ENCODE measurements around the gene PRKCB.
A peak's percentile ranks its signal among the peaks of the same experiment; 100 is the strongest.

Gene PRKCB

DNA sequence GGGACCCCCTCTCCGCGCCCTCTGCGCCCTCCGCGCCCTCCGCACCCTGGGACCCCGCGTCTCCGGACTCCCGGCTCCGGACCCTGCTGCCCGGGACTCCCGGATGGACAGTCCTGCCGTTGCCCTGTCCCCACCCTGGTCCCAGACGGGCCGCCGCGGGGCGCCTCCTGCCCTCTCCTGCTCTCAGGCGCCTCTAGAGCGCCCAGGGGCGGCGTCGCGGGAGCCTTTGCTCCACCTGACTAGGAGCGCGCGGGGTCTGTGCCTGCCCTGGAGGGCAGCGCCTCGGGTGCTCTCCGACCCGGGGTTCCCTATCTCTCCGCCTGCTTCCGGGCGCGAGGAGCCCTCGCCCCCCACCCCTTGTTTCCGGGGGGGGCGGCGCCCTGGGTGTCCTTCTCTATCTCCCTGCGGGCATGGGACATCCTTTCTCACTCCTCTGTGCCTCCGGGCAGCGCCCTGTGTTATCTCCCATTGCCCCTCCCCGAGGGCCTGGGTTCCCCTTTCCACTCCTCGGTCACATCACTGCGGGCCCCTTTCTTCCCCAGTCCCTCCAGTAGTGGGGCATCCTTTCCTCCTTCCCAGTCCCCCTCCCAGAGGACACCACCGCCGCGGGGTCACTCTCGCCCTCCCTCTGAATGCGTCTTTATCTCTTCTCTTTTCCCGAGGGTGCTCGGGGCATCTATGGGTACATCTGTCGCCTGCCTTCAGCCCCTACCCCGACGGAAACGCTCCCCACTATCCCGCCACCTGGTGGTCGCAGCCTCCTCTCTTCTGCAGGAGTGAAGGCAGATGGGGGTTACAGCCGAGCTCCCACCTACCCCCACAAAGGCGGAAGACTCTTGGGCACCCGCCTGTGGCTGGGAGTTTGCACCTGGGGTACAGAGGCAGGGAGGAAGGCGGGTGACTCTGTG is 875 bp downstream of the PRKCB start:
- peak; percentile 27 to 36 for ATAC-seq

DNA sequence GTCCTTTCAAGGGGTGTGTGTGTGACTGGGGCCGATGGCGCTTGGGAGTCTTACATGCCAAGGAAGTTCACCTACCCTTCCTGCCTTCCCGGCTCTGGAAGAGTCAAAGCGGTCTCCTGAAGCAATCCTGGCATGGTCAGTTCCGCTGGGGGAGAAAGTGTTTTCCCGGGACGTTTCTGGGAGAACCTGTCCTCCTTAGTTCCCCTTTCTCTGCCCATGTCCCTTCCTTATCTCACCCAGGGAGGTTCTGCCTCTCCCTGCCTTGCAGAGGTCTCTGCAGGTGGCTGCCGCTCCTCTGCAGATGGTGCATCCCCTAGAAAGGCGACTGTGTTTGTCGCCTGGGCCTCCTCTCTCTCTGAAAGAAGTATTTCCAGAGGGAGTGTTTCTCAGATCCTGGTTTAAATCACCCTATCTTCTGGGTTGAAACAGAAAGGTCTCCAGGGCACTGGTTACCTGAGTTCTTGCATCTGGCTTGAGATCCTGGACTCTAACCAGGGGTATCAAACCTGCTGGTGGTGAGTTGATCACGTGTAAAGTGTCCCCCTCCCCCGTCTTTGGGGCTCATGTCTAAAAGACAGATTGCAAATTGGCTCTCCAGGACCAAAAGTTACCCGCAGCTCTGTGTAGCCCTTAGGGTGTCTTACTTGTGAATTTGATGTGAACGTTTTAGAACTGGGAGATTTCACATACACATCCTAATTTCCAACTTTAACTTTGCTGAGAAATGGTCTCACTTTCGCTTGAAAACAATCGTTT is 1.9 kb downstream of the PRKCB start:
- no peak for ATAC-seq

DNA sequence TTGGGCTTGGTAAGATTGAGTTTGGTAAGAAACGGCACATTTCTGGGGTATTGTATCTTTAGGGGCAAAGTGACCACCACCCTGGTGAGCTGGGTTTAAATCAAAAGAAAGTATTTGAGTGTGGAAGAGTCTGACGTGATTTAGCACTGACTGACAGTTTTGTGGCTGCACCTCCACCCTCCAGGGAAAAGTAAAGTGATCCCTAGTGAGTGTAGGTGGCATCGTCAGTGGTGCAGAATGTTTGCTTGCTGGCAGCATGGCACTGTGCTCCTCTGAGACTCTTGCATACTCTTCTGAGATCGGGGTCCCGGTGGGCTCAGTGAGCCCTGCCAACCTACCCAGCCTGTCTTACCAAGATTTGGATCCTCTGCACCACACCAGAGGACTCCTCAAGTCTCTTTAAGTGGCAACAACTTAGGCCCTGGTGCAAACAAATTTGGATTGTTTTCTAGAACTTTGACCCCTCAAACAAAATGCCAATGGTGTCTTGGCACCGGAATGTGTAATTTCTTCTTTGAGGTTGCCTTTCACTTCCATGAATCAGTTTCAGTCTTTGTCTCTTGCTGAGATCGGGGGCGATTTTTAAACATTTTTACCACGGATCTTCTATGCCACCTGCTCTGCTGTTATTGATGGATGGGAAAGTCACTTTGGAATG is 2.8 kb downstream of the PRKCB start:
- ATAC-seq = no peak

DNA sequence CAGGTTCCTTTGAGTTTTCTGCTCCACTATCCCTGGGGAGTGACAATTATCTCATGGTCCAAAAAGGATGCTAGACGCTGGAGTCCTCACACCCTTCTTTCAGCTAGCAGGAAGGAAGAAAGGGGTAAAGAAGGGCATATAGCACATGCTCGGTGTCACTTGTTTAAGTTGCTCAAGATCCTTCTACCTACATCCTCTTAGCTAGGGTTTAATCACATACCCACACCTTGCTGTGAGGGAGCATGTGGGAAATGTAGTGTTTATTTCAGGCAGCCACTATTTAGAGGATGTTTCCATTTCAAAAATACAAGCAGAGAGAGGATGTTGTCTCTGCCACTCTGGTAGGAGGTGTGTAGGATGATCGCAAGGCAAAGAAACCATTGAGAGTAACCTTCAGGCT is 4.5 kb downstream of the PRKCB start:
- ATAC-seq = no peak

DNA sequence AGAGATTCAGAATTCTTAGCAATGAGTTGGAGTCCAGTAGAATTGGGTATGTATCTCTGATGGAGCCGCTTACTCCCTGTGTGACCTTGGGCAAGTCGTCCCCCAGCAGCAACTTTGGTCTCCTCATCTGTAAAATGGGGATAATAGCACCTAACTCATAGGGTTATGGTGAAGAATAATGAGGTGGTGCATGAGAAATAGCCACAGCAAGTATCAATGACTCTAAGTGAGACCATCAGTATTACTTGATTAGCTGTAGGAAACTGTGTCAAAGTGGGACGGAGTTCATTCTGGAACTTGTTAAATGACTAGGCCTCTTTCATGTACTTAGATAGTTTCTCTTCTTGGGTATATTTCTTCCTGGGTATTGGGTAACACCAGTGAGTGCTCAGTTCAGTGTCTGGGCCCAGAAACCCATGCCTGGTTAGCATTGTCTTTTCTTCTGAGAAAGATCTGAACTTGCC is 6.4 kb downstream of the PRKCB start:
- ATAC-seq = peak; percentile 92 to 93

DNA sequence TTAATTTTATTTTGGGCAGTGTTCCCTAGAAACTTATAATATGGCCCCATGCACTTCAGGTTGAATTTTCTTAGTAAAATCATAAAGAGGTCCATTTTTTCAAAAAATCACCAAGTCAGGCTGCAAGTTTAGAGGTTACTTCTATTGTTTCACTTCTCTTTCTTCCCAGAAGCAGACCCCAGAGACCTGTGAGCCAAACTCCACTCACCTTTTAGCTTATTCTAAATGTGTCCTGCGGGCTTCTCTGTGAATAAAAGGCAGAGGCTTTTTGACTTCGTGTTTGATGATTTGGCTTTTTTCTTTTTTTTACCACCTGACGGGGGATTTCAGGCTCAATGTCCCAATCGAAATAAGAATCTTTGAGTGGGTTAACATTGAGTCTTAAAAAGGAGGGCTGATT is 7.4 kb downstream of the PRKCB start:
- ATAC-seq = no peak

DNA sequence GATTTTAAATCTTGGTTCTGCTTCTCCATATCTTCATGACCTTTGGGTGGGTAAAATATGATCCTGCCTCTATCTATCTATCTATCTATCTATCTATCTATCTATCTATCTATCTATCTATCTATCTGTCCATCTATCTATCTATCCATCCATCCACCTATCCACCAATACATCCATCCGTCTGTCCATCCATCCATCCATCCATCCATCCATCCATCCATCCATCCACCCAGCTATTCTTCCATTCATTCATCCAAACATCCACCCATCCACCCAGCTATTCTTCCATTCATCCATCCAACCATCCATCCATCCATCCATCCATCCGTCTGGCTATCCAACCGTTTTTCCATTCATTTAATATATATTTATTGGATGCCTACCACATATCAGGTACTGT is 11.5 kb downstream of the PRKCB start:
- ATAC-seq = no peak

DNA sequence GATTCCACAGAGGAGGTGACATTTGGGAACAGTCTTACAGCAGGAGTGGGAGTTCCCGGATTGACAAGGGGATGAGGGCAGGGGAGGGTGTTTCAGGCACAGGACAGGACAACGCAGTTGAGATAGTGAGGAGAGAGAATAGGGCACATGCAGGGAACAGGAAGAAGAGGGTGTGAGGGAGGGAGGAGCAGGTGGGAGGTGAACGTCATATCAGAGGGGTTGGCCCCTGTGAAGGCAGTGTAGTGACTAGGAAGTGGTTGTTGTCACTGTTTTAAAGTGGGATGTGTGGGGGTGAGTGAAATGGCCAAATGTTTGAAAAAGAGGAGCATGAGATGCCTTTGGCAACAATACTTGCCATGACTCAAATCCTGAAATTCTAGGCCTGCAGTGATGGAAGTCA is 12.2 kb downstream of the PRKCB start:
- ATAC-seq = peak; percentile 73 to 80

DNA sequence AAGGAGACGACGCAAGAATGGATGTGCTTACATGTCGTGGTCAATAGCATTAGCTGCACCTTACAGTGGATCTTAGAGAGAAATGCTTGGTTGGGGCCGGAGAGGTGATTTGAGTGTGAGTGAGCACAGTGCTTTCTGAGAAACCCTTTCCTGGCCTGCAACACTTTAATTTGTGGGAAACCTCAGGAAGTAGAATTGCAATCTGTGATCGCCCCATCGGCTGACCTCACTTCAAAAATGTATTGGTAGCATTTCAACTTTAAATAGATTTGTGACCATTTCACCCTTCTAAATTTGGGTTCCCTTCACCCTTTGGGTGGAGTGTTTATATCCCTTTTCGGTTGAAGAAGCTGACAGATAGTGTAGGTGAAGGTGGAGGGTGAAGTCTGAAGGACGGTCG is 13.2 kb downstream of the PRKCB start:
- ATAC-seq = no peak

DNA sequence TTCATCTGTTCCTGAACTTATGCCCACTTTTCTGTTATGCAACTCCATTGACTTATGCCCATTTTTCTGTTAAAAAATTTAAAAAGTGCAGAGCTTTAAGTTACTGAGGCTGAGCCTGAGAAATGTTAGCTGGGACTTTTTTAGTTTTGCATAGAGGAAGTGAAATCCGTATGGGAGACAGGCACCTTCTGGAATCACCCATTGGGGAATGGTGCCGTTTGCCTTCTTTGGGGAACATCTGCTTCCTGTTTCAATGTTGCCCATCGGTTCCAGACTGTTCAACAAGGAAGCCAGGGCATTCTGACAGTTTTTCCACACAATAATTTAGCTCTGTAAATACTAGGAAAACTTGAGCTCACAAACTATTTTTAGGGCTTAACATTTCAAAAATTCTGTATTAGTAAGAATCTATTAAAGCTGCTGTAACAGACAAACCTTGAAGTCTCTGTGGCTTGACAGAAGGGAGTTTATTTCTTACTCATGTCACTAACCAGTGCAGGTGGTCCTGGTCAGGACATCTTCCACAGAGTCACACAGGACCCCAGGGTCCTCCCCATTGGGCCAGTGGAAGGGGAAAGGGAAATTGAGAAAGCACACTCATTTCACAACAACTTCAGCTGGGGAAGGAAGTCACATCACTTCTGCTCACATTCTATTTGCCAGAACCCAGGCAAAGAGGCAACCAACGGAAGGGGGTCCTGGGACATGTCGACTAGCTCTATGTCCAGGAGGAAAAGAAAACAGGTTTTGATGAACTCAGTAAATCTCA is 17.2 kb downstream of the PRKCB start:
- ATAC-seq = peak; percentile 59 to 62

DNA sequence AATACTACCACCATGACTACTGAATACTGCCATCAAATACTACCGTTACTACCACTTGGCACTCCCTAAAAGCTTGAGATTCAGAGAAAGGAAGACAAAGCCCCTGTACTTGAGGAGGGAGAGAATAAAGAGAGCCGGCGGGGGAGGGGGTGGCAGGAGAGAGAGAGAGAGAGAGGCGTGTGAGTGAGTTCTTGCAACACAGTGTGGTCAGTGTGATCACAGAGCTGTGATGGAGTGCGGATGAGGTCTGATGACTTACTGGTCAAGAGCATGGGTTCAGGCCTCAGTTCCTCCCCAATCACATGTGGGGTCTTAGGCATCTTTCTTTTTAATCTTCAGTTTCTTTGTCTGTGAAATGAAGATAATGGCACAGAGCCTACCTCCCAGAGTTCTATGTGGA is 19.2 kb downstream of the PRKCB start:
- ATAC-seq = no peak

DNA sequence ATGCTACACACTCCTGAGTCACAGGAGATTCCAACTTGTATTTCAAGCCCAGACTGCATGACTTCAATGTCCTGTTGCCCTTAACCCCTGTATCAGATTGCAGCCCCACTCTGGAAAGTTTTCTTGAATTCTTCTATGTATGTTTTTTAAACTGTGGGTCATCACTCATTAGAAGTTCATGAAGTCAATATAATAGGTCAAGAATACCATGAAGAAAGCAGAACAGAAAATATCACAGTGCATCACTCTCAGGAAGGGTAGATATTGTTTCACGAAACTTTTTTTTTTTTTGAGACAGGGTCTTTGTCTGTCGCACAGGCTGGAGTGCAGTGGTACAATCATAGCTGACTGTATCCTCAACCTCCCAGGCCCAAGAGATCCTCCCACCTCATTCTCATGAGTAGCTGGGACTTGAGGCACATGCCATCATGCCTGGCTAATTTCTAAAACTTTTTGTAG is 20.5 kb downstream of the PRKCB start:
- peak; percentile 30 to 39 for ATAC-seq

DNA sequence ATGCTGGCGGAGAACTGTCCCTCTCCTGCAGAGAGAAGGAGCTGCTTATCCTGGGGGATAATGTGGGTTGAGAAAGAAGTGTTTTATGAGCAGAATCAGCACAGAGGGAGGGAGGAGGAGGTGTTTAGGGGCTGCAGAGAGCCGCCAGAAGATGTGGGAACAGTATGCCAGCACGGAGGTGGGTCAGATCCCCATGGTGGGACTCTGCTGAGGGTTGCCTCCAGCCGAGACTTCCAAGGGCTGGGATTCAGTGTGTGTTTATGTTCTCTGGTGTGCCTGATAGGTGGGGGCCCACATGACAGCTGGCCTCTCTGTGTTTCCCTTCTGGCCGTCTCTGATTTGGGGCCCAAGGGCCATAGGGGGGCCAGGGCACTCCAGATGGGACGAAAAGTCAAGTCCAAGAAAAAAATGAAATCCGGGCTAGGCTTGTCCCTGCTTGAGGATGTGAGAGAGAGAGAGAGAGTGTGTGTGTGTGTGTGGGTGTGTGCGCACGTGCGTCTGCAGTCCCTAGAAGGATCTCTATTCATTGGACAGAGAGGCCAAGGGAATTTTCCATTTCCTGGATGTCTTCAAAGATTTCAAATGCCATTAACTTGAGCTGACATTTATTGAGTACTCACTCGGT is 21.6 kb downstream of the PRKCB start:
- ATAC-seq = no peak

DNA sequence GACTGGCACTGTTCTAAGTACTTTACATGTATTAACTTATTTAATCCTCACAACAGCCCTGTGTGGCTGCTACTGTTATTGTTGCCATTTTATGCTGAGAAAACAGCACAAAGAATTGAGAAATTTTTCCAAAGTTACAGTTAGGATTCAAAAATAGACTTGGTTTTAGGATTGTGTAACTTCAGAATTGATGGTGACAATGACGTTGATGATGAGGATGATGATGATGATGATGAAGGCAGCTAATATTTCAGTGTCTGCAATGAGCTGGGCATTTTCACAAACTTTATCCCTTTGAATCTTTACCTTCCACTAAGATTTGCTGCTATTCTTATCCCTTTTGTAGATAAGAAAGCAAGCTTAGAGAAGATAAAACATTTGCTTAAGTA is 22.1 kb downstream of the PRKCB start:
- ATAC-seq = no peak

DNA sequence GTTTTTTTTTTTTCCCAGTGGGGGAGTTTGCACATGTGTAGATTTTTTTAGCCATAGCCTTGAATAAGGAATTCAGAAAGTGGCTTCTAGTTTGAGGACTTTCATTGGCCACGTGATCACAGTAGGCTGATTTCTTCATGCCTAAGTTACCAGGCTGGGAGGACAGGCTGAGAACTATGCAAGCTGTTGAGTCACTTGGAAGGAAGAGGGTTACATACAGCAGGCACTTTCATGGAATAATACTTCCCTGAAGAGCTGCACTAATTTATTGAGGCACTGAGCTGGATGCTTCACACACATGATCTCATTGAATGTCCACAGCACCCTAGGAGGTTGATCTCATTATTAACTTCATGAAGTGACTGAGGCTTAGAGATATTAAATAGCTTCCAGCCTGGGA is 22.8 kb downstream of the PRKCB start:
- no peak for ATAC-seq

DNA sequence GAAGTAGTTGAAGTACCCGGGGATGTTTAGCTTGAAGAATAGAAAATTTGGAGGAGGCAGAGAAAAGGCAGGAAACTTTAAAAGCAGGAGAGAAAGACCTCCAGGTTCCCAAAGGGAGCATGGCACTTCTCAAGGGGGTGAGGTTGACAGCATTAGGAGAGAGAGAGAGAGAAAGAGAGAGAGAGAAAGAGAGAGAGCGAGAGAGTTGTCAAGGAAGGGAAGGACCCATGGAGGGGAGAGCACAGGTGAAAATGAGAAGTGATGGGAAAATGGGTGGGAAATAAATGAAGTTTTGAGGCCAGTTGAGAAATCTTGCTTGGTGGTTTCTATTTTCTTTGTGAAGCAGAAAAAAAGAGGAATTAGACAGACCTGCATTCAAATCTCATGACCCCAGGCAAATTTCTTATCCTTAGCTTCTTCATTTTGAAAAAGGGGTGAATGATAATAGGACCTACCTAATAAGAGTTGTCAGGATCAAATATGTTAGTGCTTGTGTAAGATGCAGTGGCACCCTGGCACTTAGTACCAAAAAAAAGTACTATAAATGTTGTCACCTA is 24.0 kb downstream of the PRKCB start:
- ATAC-seq = no peak

DNA sequence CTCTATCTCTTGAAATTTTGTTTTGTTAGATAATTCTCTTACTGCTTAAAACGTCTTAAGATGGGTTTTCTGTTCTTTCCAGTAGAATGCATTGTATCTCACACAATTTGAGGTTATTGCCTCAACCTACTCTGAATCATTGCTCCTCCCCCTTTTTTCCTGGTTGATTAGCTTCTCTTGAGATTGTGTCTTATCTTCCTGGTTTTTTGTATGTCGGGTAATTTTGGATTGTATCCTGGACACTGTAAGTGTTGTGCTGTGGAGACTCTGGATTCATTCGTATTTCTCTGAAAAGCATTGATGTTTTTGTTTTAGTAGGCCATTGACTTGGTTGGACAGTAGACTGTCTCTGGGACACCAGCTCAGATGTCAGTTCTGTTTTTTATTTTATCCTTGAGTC is 26.1 kb downstream of the PRKCB start:
- no peak for ATAC-seq

DNA sequence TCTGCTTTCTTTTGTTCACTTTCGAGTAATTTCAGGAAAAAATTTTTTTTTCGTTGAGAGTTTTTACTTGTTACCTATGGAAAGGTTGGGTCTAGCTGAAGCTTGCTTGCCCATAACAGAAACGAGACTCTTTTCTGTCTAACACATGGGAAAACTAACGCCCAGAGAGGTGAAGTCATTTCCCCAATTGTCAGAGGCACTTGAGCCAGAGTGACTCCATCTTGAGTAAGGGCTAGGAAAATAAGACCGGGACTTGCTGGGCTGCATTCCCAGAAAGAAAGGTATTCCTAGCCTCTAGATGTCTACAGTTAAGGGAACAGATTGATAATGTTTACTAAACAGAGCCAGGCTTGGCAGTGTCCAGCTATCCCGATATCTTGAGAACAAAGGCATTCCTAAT is 26.8 kb downstream of the PRKCB start:
- ATAC-seq = no peak

DNA sequence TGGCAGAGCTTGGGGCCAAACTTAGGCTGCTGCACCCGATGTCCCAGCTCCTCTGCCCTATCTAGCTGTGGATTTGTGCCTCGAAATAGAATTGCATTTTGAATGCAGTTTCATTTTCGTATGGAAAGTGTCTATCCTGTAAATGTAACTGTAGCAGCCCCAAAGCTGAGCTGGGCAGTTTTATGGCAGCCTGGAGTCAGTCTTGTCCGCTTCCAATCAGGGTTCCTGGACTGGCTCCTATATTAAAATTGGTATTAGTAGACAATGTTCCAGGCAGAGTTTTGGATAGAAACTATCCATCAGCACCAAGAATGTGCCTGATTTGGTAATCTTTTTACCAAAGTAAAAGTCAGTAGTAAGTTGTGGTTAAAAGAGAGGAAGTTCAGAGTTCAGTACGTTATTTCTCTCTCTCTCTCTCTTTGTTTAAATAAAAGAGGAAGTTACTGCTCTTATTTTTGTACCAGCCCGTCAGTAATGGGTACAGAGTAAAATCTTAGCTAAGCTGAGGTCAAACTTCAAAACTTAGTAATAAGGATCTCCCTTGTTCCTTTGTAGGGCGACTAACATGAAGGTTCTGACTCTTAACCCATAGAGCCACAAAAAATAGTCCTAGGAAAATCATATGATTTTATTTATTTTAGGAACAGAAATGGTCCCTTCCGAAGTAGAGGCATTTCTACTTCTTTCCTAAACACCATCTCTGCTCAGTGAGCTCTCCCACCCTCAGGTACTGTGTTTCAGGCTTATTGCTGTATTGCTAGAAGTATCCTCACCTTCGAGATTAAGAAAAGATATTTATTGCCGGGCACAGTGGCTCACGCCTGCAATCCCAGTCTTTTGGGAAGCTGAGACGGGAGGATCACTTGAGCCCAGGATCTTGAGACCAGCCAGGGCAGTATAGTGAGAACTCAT is 28.0 kb downstream of the PRKCB start:
- ATAC-seq = peak; percentile 67 to 77

DNA sequence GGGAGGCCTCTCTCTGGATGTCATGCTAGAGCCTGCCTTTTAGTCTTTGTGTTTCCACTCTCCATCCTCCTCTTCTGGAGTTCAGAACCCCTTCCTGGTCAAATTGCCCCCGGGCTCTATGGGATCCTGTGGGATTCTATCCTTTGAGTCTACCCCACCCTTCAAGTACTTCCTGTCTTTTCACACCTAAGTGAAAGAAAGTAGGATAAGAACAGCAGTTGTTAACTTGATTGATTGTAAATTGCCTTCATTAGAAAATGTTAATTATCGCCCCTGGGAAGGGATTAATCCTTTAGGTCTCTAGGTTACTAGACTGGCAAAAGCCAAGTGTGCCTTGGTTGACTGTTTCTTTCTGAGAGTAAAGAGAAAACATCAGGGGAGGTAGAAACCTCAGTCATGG is 30.1 kb downstream of the PRKCB start:
- no peak for ATAC-seq

DNA sequence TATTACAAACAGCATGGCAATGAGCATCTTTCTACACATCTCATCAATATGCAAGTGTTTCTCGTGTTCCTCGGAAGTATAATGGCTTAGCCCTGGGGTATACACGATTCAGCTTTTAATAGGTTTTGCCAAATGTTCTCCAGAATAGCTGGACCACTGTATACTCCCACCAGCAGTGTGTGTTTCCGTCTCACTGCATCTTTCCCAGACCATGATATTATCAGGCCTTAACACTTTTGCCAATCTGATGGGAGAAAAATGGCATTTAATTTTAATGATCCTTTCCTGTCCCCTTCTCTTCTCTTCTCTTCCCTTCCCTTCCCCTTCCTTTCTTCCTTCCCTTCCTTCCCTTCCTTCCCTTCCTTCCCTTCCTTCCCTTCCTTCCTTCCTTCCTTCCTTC is 30.8 kb downstream of the PRKCB start:
- no peak for ATAC-seq

Measured in activated CD4-positive, CD25-positive, alpha-beta regulatory T cell treated with anti-CD3 and anti-CD28 coated beads, Interleukin-2, amount 50 U/mL, for 24 hours (primary cell).